GM18868 (cell line): ENCODE results near the gene PAFAH1B1.
"Not testable (repeated sequence)": the region's sequence is repeated elsewhere in the genome, so short reads cannot be mapped to it uniquely, and the experiment has no call there.

ENCODE experiments used
- ATAC-seq: cut with Tn5 transposase; IDR thresholded peaks from one replicate; pipeline ENCODE4 v1.9.1; 2021; ENCODE audit warnings: mild to moderate bottlenecking, moderate library complexity; ENCODE audit not compliant: unreplicated experiment

Gene PAFAH1B1

DNA sequence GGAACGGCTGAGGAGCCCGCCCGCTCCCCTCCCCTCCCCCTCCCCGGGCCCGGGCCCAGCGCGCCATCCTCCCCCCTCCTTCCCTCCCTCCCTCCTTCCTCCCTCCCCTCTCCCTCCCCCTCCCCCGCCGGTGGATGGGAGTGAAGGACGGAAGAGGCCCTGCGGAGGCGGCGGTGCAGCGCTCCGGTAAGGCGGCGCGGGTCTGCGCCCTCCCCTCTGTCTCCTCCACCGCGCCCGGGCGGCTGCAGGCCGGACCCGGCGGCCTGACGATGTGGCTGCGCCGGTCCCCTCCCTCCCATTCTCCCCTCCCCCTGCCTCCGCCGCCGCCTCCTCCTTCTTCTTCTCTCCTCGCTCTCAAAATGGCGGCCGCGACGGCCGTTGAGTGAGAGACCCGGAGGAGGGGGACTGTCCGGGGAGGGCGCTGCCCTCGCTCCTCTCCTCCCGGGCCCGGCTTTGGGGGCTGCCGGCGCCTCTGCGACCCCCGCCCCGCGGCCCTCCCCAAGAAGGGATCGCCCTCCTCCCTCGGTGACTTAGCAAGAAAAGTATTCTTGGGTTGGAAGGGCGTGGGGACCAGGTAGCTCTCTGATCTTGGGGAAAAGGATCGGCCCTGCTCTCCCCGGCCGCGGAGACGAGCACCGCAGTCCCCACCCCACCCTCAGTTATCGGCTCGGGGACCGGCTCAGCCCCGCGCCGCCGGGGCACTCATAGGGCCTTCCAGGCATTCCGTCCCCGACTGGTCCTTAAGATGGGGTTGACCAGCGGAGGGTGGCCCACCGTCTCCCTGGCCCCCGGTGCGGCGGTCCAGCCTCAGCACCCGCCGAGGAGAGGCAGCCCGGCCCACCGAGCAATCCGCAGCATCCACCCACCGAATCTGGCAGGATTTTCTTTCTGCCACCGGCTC lies 617 bp downstream of the PAFAH1B1 start:
- peak; percentile 46 for ATAC-seq

DNA sequence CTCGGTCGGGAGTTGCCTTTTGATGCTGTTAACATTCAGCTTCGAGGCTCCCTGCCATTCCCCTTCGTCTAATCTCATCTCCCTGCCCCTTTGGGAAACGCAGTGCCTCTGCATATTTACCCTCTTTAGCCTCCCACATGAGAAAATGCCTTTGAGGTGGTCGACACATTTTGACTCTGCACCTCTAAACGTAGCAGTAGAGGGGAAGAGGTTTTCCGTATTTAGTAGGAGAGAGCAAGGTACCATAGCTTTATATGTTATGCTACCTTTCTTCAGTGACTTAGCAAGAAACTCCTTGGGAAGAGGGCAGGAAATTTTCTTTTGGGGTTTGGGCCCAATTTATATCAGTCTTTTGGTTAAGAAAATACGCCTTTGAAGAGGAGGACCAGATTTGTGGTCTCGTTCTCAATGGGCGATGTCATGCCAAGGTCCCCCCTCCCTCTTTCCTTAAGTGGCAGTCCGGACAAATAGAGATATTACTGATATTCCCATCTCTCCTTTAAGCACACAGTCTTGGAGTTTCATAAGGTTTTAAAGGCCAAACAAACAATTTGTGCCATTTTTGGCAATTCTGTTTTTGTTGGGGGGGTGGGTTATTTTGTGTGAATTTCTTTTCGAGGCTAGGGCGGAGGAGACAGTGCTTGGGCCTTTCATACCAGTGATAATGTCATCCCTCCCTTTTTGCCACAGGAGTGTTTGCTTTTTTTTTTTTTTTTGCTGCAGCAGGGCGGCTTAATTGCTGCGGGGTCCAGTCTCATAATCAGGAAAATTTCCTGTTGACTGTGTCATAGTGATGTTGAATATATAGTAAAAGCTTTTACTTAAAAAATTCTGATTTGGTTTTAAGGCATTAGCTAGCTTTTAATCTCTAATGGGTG lies 1.5 kb downstream of the PAFAH1B1 start:
- ATAC-seq = no peak

DNA sequence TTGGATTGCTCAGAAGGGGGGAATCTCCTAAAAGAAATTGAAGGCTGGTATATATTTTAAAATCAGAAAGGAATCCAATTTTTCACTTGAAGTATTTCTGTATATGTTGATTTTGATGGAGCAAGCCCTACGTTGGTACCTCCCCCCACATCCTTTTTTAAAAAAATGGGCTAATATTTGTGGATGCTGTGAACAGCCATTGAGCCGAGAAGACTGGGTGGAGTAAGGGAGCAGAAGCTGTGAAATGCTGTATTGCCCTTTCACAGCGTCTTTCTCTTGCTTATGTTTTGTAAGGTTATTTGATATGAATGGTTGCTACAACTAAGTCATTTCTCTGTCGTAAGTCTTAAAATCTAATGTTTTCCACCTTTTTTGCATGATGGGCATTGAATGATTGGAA lies 2.3 kb downstream of the PAFAH1B1 start:
- ATAC-seq = no peak

DNA sequence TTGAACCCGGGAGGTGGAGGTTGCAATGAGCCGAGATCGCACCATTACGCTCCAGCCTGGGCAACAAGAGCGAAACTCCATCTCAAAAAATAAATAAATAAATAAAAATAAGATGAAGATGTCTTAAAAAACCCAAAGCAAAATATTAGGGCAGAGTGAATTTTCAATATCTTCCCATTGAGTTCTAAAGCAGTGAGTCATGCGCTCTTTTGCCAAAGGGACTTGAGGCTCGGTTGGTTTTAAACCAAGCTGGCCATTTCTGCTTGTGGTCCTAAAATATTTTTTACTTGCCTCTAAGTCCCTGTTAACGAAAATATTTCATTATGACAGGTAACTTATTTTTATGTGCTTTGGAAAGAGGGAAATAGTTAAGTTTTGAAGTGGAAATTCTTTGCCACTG lies 4.7 kb downstream of the PAFAH1B1 start:
- ATAC-seq = no peak

DNA sequence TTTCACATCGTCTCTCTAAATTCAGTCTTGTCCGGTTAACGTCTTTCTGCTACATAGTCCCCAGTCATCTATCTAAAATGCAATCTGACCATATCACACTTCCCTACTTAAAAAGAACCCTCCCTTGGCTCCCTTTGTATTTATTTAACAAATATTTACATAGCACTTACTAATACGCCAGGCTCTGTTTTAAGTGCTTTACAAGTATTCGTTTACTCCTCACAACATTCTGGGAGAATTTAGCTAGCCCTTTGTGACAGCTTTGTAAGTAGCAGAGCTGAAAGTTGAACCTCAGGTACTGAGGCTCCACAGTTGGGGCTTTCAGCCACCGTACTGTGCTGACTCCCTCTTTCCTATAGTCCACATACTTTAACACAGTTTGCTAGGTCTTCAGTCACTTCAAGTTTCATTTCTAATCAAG lies 9.2 kb downstream of the PAFAH1B1 start:
- ATAC-seq = no peak

DNA sequence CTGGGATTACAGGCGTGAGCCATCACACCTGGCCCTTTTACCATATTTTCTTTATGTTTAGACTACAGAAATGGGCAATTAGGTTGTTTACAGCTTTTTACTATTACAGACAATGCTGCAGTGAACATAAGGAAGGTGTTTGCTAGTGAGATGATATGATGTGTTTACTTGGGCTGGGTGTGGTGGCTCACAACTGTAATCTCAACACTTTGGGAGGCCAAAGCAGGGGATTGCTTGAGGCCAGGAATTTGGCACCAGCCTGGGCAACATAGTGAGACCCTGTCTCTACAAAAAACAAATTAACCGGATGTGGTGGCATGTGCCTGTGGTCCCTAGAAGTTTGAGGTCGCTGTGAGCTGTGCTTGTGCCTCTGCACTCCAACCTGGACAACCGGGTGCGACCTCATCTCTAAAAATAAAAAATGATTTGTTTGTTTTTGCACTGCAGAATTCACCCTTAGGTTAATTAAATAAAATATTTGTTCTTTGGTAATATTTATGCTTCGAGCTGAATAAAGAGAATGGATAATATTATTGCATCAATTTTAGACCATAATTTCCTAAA lies 15.0 kb downstream of the PAFAH1B1 start:
- ATAC-seq = no peak

DNA sequence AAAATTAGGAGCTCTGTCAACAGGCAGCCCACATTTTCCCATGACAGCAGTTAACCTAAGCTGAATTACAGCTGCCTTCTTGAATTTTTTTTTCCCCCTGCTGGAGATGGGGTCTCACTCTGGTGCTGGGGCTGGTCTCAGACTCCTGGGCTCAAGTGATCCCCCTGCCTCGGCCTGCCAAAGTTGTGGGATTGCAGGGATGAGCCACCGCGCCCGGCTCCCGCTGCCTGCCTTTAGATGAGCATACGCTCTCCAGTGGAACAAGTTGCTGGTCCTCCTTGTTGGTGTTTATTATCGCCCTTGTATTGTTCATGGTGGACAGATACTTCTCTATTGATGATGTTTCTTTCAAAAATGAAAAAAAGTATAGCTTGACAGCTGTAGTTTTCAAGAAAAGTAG lies 15.6 kb downstream of the PAFAH1B1 start:
- ATAC-seq = no peak

DNA sequence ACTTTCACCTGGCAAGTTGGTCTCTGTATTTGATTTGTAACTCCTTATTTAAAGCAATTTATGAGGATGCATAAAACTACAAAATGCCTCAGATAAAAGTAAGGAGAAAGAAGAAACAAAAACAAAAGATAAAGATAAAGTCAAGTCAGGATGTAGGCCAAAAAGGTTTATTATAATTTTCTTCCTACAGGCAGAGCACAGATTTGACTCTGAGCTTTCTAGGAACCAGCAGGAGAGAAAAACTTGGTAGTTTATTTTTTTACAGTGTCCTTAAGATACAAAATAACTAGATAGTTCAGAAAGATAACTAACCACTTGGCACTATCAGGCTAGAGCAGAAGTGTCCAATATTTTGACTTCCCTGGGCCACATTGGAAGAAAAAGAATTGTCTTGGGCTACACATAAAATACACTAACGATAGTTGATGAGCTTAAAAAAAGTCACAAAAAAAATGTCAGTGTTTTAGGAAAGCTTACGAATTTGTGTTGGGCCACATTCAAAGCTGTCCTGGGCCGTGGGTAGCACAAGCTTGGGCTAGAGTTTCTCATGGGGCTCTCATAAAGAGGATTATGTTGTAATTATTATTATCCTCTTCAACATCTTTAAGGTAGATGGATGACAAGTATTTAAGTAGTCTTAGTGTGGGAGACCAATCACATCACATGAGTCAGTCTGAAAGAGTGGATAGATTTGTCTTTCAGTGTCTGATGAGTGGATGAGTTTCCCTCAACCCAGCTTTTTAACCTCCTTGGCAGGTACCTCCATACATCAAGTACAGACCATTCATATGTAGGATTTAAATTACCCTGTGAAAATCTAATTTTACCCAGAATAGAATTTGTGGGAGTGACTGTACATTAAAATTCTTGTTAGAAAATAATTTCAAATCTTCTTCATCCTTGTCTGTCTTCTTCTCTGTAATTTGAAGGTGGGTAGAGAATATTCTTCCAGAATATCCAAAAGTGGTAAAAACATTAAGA lies 17.0 kb downstream of the PAFAH1B1 start:
- ATAC-seq = no peak

DNA sequence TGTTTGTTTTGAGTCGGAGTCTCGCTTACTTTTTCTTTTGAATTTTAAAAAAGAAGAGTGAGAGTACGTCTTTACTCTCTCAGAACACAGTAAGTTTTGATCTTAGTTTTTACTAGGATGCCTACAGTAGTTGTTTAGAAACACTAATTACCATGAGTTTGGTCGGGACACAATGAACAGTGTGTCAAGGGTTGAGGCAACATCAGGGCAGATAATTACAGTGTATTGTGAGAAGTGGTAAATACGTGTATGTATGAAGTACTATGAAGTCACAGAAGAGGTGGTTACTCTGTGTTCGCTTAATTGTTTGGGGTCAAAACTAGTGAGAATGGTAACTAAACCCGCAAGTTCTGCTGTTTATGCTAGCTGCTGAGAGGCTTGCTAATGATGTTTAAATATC lies 18.2 kb downstream of the PAFAH1B1 start:
- no peak for ATAC-seq

DNA sequence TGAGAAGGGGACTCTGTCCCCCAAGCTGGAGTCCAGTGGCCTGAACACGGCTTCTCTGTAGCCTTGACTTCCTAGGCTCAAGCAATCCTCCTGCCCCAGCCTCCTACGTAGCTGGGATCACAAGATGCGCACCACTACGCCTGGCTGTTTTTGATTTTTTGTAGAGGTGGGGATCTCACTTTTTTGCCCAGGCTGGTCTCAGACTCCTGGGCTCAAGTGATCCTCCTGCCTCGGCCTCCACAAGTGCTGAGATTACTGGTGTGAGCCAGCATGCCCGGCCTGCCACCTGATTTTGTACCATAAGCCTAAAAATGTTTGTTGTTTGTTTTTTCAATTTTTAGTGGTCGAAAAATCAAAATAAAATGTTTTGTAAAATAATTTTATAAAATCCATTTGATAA lies 19.2 kb downstream of the PAFAH1B1 start:
- no peak for ATAC-seq

DNA sequence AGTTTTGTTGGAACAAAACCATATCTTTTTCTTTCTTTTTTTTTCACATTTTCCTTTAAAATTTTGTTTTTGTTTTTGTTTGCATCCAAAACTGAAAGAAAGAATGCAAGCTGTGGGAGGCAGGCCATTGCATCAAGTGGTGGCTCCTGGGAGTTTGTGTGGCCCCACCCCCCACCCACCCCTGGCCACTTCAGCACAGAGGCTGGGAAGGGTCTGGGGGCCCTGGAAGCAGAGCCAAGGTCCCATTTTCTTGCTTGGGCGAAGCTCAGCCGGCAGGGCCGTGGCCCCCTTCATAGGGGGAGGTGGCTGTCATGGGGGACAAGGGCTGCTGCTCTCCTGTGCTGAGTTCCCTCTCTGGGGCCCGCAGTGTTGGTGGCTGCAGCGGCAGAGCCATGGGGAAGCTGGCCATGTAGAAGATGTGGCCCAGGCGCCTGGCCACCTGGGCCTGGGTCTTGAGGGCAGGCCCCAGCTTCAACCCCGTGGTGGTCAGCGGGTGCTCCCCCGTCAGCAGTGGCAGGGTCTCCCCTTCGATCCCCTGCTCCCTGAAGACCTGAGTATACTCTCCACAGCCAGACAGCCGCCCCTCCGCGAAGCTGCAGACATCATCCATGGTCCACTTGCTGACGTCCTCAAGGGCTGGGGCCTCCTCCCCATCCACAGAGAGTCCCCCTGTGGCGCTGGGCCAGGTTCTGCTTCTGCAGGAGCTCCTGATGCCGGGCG lies 19.8 kb downstream of the PAFAH1B1 start:
- ATAC-seq = no peak

DNA sequence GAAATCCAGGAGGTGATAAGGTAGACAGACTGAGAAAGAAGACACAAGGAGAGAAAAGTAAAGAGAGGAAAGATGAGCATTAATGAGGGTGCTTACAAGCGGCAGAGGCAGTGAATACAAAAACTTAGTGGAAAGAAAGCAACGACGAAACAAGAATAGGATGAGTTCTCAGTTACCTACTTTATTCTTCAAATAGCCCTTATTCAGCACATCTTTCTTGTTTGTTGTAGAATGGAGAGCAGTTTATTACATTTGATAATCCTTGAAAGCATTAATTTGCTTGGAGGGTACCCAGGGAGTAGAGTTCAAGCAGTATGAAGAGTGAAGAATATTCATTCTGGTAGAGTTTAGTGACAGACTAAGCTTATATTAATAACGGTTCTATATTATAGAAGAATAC lies 22.4 kb downstream of the PAFAH1B1 start:
- ATAC-seq = no peak

DNA sequence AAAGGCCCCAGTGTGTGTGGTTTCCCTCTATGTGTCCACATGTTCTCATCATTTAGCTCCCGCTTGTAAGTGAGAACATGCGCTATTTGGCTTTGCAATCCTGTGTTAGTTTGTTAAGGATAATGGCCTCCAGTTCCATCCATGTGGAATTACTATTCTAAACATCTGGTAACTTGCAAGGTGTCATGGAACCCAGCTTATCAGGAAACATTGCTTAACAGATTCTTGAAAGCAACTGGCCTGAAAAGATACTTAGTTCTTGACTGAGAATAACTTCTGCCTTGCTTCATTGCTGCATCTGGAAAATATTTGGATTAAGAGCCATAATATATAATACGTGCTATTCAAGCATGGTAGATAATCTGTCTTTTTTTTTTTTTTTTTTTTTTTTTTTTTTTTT lies 27.8 kb downstream of the PAFAH1B1 start:
- no peak for ATAC-seq

DNA sequence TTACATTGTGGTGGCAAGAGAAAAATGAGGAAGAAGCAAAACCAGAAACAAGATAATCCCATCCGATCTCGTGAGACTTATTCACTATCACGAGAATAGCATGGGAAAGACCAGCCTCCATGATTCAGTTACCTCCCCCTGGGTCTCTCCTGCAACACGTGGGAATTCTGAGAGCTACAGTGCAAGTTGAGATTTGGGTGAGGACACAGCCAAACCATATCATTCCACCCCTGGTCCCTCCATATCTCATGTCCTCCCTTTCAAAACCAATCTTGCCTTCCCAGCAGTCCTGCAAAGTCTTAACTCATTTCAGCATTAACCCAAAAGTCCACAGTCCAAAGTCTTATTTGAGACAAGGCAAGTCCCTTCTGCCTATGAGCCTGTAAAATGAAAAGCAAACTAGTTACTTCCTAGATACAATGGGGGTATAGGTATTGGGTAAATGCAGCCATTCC lies 28.5 kb downstream of the PAFAH1B1 start:
- not testable (repeated sequence) for ATAC-seq

DNA sequence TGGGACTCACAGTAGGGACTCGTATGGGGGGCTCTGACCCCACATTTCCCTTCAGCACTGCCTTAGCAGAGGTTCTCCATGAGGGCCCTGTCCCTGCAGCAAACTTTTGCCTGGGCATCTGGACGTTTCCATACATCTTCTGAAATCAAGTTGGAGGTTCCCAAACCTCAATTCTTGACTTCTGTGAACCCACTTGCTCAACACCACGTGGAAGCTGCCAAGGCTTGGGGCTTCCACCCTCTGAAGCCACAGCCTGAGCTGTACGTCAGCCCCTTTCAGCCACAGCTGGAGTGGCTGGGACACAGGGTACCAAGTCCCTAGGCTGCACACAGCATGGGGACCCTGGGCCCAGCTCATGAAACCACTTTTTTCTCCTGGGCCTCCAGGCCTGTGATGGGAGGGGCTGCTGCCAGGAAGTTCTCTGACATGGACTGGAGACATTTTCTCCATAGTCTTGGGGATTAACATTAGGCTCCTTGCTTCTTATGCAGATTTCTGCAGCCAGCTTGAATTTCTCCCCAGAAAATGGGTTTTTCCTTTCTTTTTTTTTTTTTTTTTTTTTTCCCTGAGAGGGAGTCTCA lies 29.4 kb downstream of the PAFAH1B1 start:
- not testable (repeated sequence) for ATAC-seq

DNA sequence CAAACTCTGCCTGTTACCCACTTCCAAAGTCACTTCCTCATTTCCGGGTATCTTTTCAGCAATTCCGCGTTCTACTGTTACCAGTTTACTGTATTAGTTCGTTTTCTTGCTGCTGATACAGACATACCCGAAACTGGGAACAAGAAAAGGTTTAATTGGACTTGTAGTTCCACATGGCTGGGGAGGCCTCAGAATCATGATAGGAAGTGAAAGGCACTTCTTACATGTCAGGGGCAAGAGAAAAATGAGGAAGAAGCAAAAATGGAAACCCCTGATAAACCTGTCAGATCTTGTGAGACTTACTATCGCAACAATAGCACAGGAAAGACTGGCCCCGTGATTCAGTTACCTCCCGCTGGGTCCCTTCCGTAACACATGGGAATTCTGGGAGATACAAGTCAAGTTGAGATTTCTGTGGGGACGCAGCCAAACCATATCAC lies 30.9 kb downstream of the PAFAH1B1 start:
- ATAC-seq = no peak

DNA sequence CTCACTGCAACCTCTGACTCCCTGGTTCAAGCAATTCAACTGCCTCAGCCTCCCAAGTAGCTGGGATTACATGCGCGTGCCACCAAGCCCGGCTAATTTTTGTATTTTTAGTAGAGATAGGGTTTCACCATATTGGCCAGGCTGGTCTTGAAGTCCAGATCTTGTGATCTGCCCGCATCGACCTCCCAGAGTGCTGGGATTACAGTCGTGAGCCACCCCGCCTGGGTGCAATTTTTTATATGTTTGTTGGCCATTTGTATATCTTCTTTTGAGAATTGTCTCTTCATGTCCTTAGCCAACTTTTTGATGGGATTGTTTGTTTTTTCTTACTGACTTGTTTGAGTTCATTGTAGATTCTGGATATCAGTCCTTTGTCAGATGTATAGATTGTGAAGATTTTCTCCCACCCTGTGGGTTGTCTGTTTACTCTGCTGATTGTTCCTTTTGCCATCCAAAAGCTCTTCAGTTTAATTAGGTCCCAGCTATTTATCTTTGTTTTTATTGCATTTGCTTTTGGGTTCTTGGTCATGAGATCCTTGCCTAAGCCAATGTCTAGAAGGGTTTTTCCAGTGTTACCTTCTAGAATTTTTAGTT lies 33.3 kb downstream of the PAFAH1B1 start:
- ATAC-seq = not testable (repeated sequence)

DNA sequence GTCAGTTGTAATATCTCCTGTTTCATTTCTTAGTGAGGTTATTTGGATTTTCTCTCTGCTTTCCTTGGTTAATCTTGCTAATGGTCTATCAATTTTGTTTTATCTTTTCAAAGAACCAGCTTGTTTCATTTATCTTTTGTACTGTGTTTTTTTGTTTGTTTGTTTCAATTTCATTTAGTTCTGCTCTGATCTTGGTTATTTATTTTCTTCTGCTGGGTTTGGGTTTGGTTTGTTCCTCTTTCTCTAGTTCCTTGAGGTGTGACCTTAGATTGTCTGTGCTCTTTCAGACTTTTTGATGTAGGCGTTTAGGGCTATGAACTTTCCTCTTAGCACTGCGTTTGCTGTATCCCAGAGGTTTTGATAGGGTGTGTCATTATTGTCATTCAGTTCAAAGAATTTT lies 35.5 kb downstream of the PAFAH1B1 start:
- not testable (repeated sequence) for ATAC-seq

DNA sequence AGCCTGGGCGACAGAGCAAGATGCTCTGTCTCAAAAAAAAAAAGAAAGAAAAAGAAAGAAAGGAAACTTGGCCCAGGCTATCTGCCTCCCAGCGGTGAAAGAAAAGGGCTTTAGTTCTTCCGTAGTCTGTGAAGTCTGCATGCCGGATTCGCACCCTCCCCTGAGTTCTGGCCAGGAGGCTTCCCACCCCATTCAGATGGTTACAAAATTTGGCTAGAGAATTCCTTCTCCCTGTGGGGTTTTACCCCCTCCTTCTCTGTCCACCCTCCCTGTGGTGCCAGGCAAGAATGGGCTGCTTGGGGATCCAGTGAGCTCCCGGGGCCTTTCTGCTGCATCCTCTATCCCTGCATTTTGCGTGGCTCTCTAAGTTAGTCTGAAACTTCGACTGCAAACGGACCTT lies 37.8 kb downstream of the PAFAH1B1 start:
- no peak for ATAC-seq
